Measurements from ENCODE around the gene TMEM212.

- TF ChIP-seq, protein P1, sequence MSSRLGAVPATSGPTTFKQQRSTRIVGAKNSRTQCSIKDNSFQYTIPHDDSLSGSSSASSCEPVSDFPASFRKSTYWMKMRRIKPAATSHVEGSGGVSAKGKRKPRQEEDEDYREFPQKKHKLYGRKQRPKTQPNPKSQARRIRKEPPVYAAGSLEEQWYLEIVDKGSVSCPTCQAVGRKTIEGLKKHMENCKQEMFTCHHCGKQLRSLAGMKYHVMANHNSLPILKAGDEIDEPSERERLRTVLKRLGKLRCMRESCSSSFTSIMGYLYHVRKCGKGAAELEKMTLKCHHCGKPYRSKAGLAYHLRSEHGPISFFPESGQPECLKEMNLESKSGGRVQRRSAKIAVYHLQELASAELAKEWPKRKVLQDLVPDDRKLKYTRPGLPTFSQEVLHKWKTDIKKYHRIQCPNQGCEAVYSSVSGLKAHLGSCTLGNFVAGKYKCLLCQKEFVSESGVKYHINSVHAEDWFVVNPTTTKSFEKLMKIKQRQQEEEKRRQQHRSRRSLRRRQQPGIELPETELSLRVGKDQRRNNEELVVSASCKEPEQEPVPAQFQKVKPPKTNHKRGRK (tag; IDR thresholded peaks at IDR 0.05) = no peak
- TF ChIP-seq BACH1 (tag; IDR thresholded peaks at IDR 0.05) = no peak
- TF ChIP-seq MYNN (IDR thresholded peaks at IDR 0.05) = no peak
- TF ChIP-seq MYNN (CRISPR knock-in tag; IDR thresholded peaks at IDR 0.05) = no peak
- TF ChIP-seq, protein P2, sequence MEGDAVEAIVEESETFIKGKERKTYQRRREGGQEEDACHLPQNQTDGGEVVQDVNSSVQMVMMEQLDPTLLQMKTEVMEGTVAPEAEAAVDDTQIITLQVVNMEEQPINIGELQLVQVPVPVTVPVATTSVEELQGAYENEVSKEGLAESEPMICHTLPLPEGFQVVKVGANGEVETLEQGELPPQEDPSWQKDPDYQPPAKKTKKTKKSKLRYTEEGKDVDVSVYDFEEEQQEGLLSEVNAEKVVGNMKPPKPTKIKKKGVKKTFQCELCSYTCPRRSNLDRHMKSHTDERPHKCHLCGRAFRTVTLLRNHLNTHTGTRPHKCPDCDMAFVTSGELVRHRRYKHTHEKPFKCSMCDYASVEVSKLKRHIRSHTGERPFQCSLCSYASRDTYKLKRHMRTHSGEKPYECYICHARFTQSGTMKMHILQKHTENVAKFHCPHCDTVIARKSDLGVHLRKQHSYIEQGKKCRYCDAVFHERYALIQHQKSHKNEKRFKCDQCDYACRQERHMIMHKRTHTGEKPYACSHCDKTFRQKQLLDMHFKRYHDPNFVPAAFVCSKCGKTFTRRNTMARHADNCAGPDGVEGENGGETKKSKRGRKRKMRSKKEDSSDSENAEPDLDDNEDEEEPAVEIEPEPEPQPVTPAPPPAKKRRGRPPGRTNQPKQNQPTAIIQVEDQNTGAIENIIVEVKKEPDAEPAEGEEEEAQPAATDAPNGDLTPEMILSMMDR (IDR thresholded peaks at IDR 0.05 in 2 of 3, conservative IDR thresholded peaks at IDR 0.05 in 1 of 3; ENCODE audit: insufficient read depth in 2 of 3, low read depth in 1 of 3, low read length in 3 of 3) = no peak
- no peak for TF ChIP-seq BRF2 (IDR thresholded peaks at IDR 0.05; ENCODE audit: borderline replicate concordance, insufficient read depth, insufficient read length)
- TF ChIP-seq ZNF263 (CRISPR knock-in tag; IDR thresholded peaks at IDR 0.05; ENCODE audit: borderline replicate concordance) = no peak
- TF ChIP-seq ZNF274 (IDR thresholded peaks at IDR 0.05; ENCODE audit: borderline replicate concordance, low read depth, low read length) = no peak
- no peak for TF ChIP-seq MAFF (IDR thresholded peaks at IDR 0.05; ENCODE audit: low read length)
- TF ChIP-seq NR2C2 (CRISPR knock-in tag; IDR thresholded peaks at IDR 0.05) = no peak
- TF ChIP-seq NR2C2 (tag; IDR thresholded peaks at IDR 0.05) = no peak
- no peak for TF ChIP-seq TCF7L2 (IDR thresholded peaks at IDR 0.05; ENCODE audit: low read depth, low read length)
- TF ChIP-seq ZNF445 (CRISPR knock-in tag; IDR thresholded peaks at IDR 0.05; ENCODE audit: low read depth) = no peak
- no peak for TF ChIP-seq YY1 (IDR thresholded peaks at IDR 0.05; ENCODE audit: borderline replicate concordance in 1 of 3, control insufficient read depth in 1 of 3, extremely low read depth in 1 of 3, insufficient read depth in 3 of 3, insufficient read length in 1 of 3, insufficient replicate concordance in 2 of 3, low read depth in 1 of 3, low read length in 2 of 3)
These were observed 52.8 kb downstream of the TMEM212 start for GRCh38 chr3:171895900-171896299.
